IPS-NIHi11 (cell line): ENCODE measurements around the gene CD86.
"Not testable (repeated sequence)": the region's sequence is repeated elsewhere in the genome, so short reads cannot be mapped to it uniquely, and the experiment has no call there.

ENCODE experiments used
- DNase-seq: peaks from one replicate; pipeline ENCODE4 v3.0.0; 2012; ENCODE audit warnings: mixed read lengths, low spot score

Gene CD86

GRCh38 chr3:122151480-122151879 is 96.3 kb downstream of the CD86 start:
- DNase-seq: no peak

DNA sequence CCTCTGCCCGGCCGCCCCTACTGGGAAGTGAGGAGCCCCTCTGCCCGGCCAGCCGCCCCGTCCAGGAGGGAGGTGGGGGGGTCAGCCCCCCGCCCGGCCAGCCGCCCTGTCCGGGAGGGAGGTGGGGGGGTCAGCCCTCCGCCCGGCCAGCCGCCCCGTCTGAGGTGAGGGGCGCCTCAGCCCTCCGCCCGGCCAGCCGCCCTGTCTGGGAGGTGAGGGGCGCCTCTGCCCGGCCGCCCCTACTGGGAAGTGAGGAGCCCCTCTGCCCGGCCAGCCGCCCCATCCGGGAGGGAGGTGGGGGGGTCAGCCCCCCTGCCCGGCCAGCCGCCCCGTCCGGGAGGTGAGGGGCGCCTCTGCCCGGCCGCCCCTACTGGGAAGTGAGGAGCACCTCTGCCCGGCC is 109.8 kb downstream of the CD86 start:
- not testable (repeated sequence) for DNase-seq

DNA sequence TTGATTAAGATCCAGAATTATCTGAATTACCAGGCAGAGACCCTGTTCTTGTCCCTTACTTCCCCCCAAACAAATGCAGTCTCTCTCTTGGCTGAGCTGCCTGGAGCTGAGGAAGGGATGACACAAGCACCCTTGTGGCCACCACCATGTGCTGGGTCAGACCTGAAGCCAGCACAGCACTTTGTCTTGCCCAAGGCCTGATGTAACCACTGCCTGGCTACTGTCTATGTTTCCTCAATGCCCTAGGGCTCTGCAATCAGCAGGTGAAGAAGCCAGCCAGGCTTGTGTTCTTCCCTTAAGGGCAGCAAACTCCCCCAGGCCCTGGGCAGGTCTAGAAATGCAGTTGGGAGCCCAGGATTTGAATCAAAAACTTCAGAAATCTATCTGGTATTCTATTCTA is 112.5 kb downstream of the CD86 start:
- no peak for DNase-seq

DNA sequence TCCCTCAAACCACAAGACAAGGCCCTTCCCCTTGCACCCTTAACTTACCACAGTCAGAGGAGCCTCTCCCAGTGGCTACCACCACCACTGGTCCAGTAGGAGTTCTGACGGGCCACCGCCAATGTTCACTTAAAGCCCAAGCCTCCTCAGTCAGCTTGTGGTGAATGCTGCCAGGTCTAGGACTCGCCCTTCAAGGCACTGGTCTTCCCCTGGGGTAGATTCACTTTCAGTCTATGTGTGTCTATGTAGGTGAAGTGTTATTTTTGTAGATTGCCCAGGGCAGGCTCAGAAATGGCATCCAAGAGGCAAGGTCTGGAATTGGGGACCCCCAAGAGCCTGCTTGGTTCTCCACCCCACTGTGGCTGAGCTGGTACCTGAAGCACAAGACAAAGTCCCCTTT is 112.9 kb downstream of the CD86 start:
- no peak for DNase-seq

GRCh38 chr3:122169911-122170310 is 114.7 kb downstream of the CD86 start:
- DNase-seq: no peak
